ENCODE measurements around the gene CNTN1.

Gene CNTN1

GRCh38 chr12:40953076-40953475, 260.8 kb downstream of the CNTN1 start:
- no peak for DNase-seq
- no peak overlapping the region for H3K4me3 ChIP-seq (ENCODE audit: low read depth, low read length)
- H3K27me3 ChIP-seq (ENCODE audit: insufficient read depth, low read depth, severe bottlenecking) = no peaks in the 10 kb centered on the region
- H3K9me3 ChIP-seq (ENCODE audit: severe bottlenecking) = no peaks in the 10 kb centered on the region
- no peak overlapping the region for H3K27ac ChIP-seq
- no peaks in the 10 kb centered on the region for H3K36me3 ChIP-seq
- TF ChIP-seq CTCF (IDR thresholded peaks at IDR 0.05; ENCODE audit: low read depth, low read length) = no peak

- H3K27me3 ChIP-seq (ENCODE audit: insufficient read depth, low read depth, severe bottlenecking) = no peaks in the 10 kb centered on the region
- no peak for DNase-seq
- H3K27ac ChIP-seq = no peak overlapping the region
- no peak for TF ChIP-seq CTCF (IDR thresholded peaks at IDR 0.05; ENCODE audit: low read depth, low read length)
- no peaks in the 10 kb centered on the region for H3K36me3 ChIP-seq
- no peaks in the 10 kb centered on the region for H3K9me3 ChIP-seq (ENCODE audit: severe bottlenecking)
- H3K4me3 ChIP-seq (ENCODE audit: low read depth, low read length) = no peak overlapping the region
Observed at GRCh38 chr12:40957417-40957816, 265.2 kb downstream of the CNTN1 start.

GRCh38 chr12:40959041-40959440, 266.8 kb downstream of the CNTN1 start:
- TF ChIP-seq CTCF (IDR thresholded peaks at IDR 0.05; ENCODE audit: low read depth, low read length) = no peak
- Histone ChIP-seq H3K27me3 (ENCODE audit: insufficient read depth, low read depth, severe bottlenecking) (no peaks in the 10 kb centered on the region), H3K9me3 (ENCODE audit: severe bottlenecking) (no peaks in the 10 kb centered on the region), H3K4me3 (ENCODE audit: low read depth, low read length) (no peak overlapping the region), H3K27ac (no peak overlapping the region), H3K36me3 (no peaks in the 10 kb centered on the region)
- DNase-seq = no peak

- Histone ChIP-seq H3K27ac (no peak overlapping the region), H3K4me3 (ENCODE audit: low read depth, low read length) (no peak overlapping the region), H3K36me3 (no peaks in the 10 kb centered on the region), H3K9me3 (ENCODE audit: severe bottlenecking) (no peaks in the 10 kb centered on the region), H3K27me3 (ENCODE audit: insufficient read depth, low read depth, severe bottlenecking) (no peaks in the 10 kb centered on the region)
- DNase-seq = no peak
- no peak for TF ChIP-seq CTCF (IDR thresholded peaks at IDR 0.05; ENCODE audit: low read depth, low read length)
Observed at GRCh38 chr12:40963751-40964150, 271.5 kb downstream of the CNTN1 start.

- DNase-seq = no peak
Observed at GRCh38 chr12:40969796-40970195, 277.6 kb downstream of the CNTN1 start.

More at GRCh38 chr12:40969796-40970195, 277.6 kb downstream of the CNTN1 start:
- H3K27me3 ChIP-seq (ENCODE audit: insufficient read depth, low read depth, severe bottlenecking) = no peaks in the 10 kb centered on the region
- no peak overlapping the region for H3K27ac ChIP-seq
- no peaks in the 10 kb centered on the region for H3K36me3 ChIP-seq
- no peak overlapping the region for H3K4me3 ChIP-seq (ENCODE audit: low read depth, low read length)
- no peak for TF ChIP-seq CTCF (IDR thresholded peaks at IDR 0.05; ENCODE audit: low read depth, low read length)
- H3K9me3 ChIP-seq (ENCODE audit: severe bottlenecking) = no peaks in the 10 kb centered on the region
